Kidney capillary endothelial cell (primary cell): ENCODE measurements around the gene MEI4.

Source experiments
- DNase-seq: peaks from one replicate; pipeline ENCODE4 v3.0.0-alpha.2; 2018; ENCODE audit warnings: low spot score

MEI4 gene

GRCh38 chr6:77972334-77972733 lies 319.5 kb downstream of the MEI4 start:
- no peak for DNase-seq
